ENCODE results near the gene HEY2. TPM values are rescaled to one million over a fixed set of nuclear protein-coding genes. Genes with fewer than 3 reads are reported as not detected.
"Not testable (repeated sequence)": the region's sequence is repeated elsewhere in the genome, so short reads cannot be mapped to it uniquely, and the experiment has no call there.

HEY2 gene
- total RNA-seq, 2 donors from 2014 or later, result 1.0 to 5.3 TPM

- H3K9me3 ChIP-seq, result no peaks in the 10 kb centered on the region
- DNase-seq (ENCODE audit: low spot score), result no peak
- no peak overlapping the region for H3K4me3 ChIP-seq
- no peaks in the 10 kb centered on the region for H3K27me3 ChIP-seq (replicated peaks; ENCODE audit: insufficient read depth)
- H3K4me1 ChIP-seq (replicated peaks), result no peaks in the 10 kb centered on the region
- no peak for TF ChIP-seq POLR2A (IDR thresholded peaks at IDR 0.05)
- WGBS, result 95% methylated on average over 4 of the region's 4 CpGs
- intact Hi-C loops (cut with DNase I), result loop anchor here (5.0 kb wide), 1 partner anchor 614 kb away; the partner anchor contains the start of gene TPD52L1
- no peaks in the 10 kb centered on the region for H3K36me3 ChIP-seq
- H3K27ac ChIP-seq, result no peak overlapping the region
These were observed 17.2 kb downstream of the HEY2 start for GRCh38 chr6:125766641-125767040.

GRCh38 chr6:125769147-125769783, 19.8 kb downstream of the HEY2 start:
- Histone ChIP-seq H3K9me3 (no peaks in the 10 kb centered on the region), H3K36me3 (no peaks in the 10 kb centered on the region), H3K4me3 (no peak overlapping the region), H3K27ac (no peak overlapping the region), H3K4me1 (replicated peaks) (no peaks in the 10 kb centered on the region), H3K27me3 (replicated peaks; ENCODE audit: insufficient read depth) (no peaks in the 10 kb centered on the region)
- DNase-seq (ENCODE audit: low spot score), result no peak
- 65% methylated on average over 6 of the region's 6 CpGs for WGBS
- TF ChIP-seq POLR2AphosphoS5 (IDR thresholded peaks at IDR 0.05), result no peak
- no peak for TF ChIP-seq CTCF (IDR thresholded peaks at IDR 0.05)
- no peak for TF ChIP-seq POLR2A (IDR thresholded peaks at IDR 0.05)
- intact Hi-C loops (cut with DNase I), result loop anchor here (2.0 to 5.0 kb wide), 2 partner anchors 458 to 617 kb away; partner anchors contain the start of gene TPD52L1

GRCh38 chr6:125773387-125774341, 24.2 kb downstream of the HEY2 start:
- TF ChIP-seq POLR2A (IDR thresholded peaks at IDR 0.05), result no peak
- no peak for TF ChIP-seq CTCF (IDR thresholded peaks at IDR 0.05)
- no peak for TF ChIP-seq POLR2AphosphoS5 (IDR thresholded peaks at IDR 0.05)
- Histone ChIP-seq H3K4me1 (replicated peaks) (no peaks in the 10 kb centered on the region), H3K27me3 (replicated peaks; ENCODE audit: insufficient read depth) (no peaks in the 10 kb centered on the region), H3K9me3 (no peaks in the 10 kb centered on the region), H3K4me3 (no peak overlapping the region), H3K36me3 (no peaks in the 10 kb centered on the region), H3K27ac (no peak overlapping the region)
- 68% methylated on average over 4 of the region's 4 CpGs for WGBS
- DNase-seq (ENCODE audit: low spot score), result no peak
- intact Hi-C loops (cut with DNase I), result no loop called here

- H3K27ac ChIP-seq; H3K36me3 ChIP-seq; DNase-seq (ENCODE audit: low spot score); H3K9me3 ChIP-seq; H3K4me1 ChIP-seq (replicated peaks); intact Hi-C loops (cut with DNase I); H3K27me3 ChIP-seq (replicated peaks; ENCODE audit: insufficient read depth); H3K4me3 ChIP-seq: not testable (repeated sequence)
- WGBS, result 70% methylated on average over 14 of the region's 14 CpGs
These were observed 26.8 kb downstream of the HEY2 start for GRCh38 chr6:125776107-125776826.

GRCh38 chr6:125779924-125780539, 30.6 kb downstream of the HEY2 start:
- H3K27ac ChIP-seq, result peak overlapping the region; percentile 76 to 80
- TF ChIP-seq CTCF (IDR thresholded peaks at IDR 0.05) (peak; percentile 16 to 83 (median 48)), POLR2A (IDR thresholded peaks at IDR 0.05) (peak; percentile 34), POLR2AphosphoS5 (IDR thresholded peaks at IDR 0.05) (peak; percentile 90)
- intact Hi-C loops (cut with DNase I), result loop anchor here (1.0 to 2.0 kb wide), 2 partner anchors 10 to 177 kb away; partner anchors contain the start of genes HINT3 and NCOA7
- no peaks in the 10 kb centered on the region for H3K9me3 ChIP-seq
- 13% methylated on average over 17 of the region's 17 CpGs for WGBS
- H3K4me1 ChIP-seq (replicated peaks), result no peaks in the 10 kb centered on the region
- H3K27me3 ChIP-seq (replicated peaks; ENCODE audit: insufficient read depth), result no peaks in the 10 kb centered on the region
- H3K4me3 ChIP-seq, result peak overlapping the region; percentile 42 to 43
- DNase-seq (ENCODE audit: low spot score), result peak; percentile 86
- no peaks in the 10 kb centered on the region for H3K36me3 ChIP-seq

All from prostate gland (tissue), 2 donors.